Measurements from ENCODE around the gene SLC1A3.

DNA sequence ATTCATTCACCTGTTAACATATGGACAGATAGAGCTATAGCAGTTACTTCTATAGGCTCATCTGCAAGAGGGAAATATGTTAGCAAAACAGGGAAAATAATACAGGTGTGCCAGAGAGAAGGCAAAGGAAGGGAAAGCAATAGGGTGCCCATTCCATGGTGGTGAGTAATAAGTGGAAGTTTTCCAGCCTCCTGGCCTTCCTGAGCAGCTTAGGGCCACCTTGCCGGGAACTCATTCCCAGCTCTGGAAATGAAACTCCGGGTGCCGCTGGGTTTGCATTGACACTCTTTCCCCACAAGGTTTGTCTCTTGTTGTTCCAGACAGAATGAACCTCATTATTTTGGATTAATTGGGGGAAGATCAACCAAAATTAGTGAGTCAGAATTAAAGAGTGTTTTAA lies 58.4 kb downstream of the SLC1A3 start:
- TF ChIP-seq RFX5 (IDR thresholded peaks at IDR 0.05; ENCODE audit: low read depth, low read length): no peak
- TF ChIP-seq, protein P1, sequence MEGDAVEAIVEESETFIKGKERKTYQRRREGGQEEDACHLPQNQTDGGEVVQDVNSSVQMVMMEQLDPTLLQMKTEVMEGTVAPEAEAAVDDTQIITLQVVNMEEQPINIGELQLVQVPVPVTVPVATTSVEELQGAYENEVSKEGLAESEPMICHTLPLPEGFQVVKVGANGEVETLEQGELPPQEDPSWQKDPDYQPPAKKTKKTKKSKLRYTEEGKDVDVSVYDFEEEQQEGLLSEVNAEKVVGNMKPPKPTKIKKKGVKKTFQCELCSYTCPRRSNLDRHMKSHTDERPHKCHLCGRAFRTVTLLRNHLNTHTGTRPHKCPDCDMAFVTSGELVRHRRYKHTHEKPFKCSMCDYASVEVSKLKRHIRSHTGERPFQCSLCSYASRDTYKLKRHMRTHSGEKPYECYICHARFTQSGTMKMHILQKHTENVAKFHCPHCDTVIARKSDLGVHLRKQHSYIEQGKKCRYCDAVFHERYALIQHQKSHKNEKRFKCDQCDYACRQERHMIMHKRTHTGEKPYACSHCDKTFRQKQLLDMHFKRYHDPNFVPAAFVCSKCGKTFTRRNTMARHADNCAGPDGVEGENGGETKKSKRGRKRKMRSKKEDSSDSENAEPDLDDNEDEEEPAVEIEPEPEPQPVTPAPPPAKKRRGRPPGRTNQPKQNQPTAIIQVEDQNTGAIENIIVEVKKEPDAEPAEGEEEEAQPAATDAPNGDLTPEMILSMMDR (IDR thresholded peaks at IDR 0.05 in 2 of 3, conservative IDR thresholded peaks at IDR 0.05 in 1 of 3; ENCODE audit: control insufficient read depth in 2 of 3, extremely low read depth in 1 of 3, insufficient read depth in 1 of 3, low read depth in 3 of 3, low read length in 3 of 3): no peak
- TF ChIP-seq ZBED1 (IDR thresholded peaks at IDR 0.05; ENCODE audit: borderline replicate concordance): no peak
- no peak for TF ChIP-seq RAD21 (IDR thresholded peaks at IDR 0.05; ENCODE audit: insufficient read depth, low read depth, low read length)
- TF ChIP-seq TBL1XR1 (IDR thresholded peaks at IDR 0.05; ENCODE audit: low read depth, low read length): no peak
- TF ChIP-seq TARDBP (IDR thresholded peaks at IDR 0.05; ENCODE audit: borderline replicate concordance): no peak
- no peak for TF ChIP-seq RCOR1 (conservative IDR thresholded peaks at IDR 0.05; ENCODE audit: low read depth, low read length)
- no peak for TF ChIP-seq TCF12 (IDR thresholded peaks at IDR 0.05; ENCODE audit: low read depth, low read length)
- no peak for TF ChIP-seq POLR2A (IDR thresholded peaks at IDR 0.05; ENCODE audit: low read depth, low read length)
- TF ChIP-seq SRF (IDR thresholded peaks at IDR 0.05; ENCODE audit: low read depth in 2 of 2, low read length in 2 of 2): no peak
- TF ChIP-seq EP300 (IDR thresholded peaks at IDR 0.05; ENCODE audit: borderline replicate concordance in 1 of 2, control insufficient read depth in 1 of 2, low read depth in 2 of 2, low read length in 2 of 2): no peak
- no peak for TF ChIP-seq ZNF384 (IDR thresholded peaks at IDR 0.05; ENCODE audit: borderline replicate concordance, low read depth, low read length)
